Colonic mucosa (tissue), 4 donors: ENCODE measurements around the gene SLC25A27. TPM values are rescaled to one million over a fixed set of nuclear protein-coding genes. Genes with fewer than 3 reads are reported as not detected.

ENCODE experiments used
- DNase-seq: peaks from one replicate; pipeline ENCODE4 v3.0.0-alpha.2; 2020
- H3K27ac ChIP-seq: fragments of 200-600 bp; one replicate; pipeline ENCODE4 v1.8.0; 2021
- H3K27me3 ChIP-seq: fragments of 200-600 bp; one replicate; pipeline ENCODE4 v1.8.0; 2021
- H3K36me3 ChIP-seq: fragments of 200-600 bp; one replicate; pipeline ENCODE4 v1.8.0; 2021
- H3K4me1 ChIP-seq: fragments of 200-600 bp; one replicate; pipeline ENCODE4 v1.8.0; 2021; ENCODE audit warnings: mild to moderate bottlenecking
- H3K4me3 ChIP-seq: fragments of 200-600 bp; one replicate; pipeline ENCODE4 v1.8.0; 2021
- H3K9ac ChIP-seq, 2 donors: one replicate each; pipeline ENCODE4 v1.7.0; 2013; ENCODE audit warnings: control low read depth in 2 of 2, low read depth in 2 of 2, low read length in 2 of 2
- H3K9me3 ChIP-seq: fragments of 200-600 bp; one replicate; pipeline ENCODE4 v1.8.0; 2021
- intact Hi-C: fragments of 100-400 bp; cut with DNase I; formaldehyde crosslinking; loops from one replicate; pipeline ENCODE4 v1.14.1; 2022
- total RNA-seq, 2 donors: library from RNA; stranded (reverse); fragmentation: NEBNext Ultra II Directional in 1 of 2; extraction: Animal tissue kit (Norgen Biotek cat#: 25700) in 1 of 2; gene quantifications; one replicate each; pipeline ENCODE4 v1.2.1, GENCODE V29; 2021
- TF ChIP-seq, protein P1 (sequence below): fragments of 200-600 bp; IDR thresholded peaks from one replicate; pipeline ENCODE4 v1.8.0; 2022; ENCODE audit warnings: antibody characterized with exemption, mild to moderate bottlenecking
- donor health status: healthy.
- donor health status: DM: no; HTN: no; CAD: no.
- donor health status: DM: no; HTN: no; CAD: no.

Gene SLC25A27
- total RNA-seq, 2 donors from 2014 or later, result 7.1 to 7.6 TPM

GRCh38 chr6:46690911-46691451 lies 38.2 kb downstream of the SLC25A27 start:
- Histone ChIP-seq H3K4me3 (no peak overlapping the region), H3K27me3 (no peaks in the 10 kb centered on the region), H3K27ac (no peak overlapping the region), H3K9ac (no peak overlapping the region), H3K9me3 (no peaks in the 10 kb centered on the region), H3K36me3 (no peaks in the 10 kb centered on the region), H3K4me1 (no peaks in the 10 kb centered on the region)
- no peak for DNase-seq
- intact Hi-C loops, result no loop called here
- TF ChIP-seq, protein P1, sequence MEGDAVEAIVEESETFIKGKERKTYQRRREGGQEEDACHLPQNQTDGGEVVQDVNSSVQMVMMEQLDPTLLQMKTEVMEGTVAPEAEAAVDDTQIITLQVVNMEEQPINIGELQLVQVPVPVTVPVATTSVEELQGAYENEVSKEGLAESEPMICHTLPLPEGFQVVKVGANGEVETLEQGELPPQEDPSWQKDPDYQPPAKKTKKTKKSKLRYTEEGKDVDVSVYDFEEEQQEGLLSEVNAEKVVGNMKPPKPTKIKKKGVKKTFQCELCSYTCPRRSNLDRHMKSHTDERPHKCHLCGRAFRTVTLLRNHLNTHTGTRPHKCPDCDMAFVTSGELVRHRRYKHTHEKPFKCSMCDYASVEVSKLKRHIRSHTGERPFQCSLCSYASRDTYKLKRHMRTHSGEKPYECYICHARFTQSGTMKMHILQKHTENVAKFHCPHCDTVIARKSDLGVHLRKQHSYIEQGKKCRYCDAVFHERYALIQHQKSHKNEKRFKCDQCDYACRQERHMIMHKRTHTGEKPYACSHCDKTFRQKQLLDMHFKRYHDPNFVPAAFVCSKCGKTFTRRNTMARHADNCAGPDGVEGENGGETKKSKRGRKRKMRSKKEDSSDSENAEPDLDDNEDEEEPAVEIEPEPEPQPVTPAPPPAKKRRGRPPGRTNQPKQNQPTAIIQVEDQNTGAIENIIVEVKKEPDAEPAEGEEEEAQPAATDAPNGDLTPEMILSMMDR, result no peak

GRCh38 chr6:46699970-46700369 lies 47.2 kb downstream of the SLC25A27 start:
- Histone ChIP-seq H3K9me3 (no peaks in the 10 kb centered on the region), H3K4me1 (no peaks in the 10 kb centered on the region), H3K36me3 (no peaks in the 10 kb centered on the region), H3K27me3 (no peaks in the 10 kb centered on the region), H3K4me3 (no peak overlapping the region), H3K27ac (no peak overlapping the region), H3K9ac (no peak overlapping the region)
- TF ChIP-seq, protein P1, result no peak
- intact Hi-C loops, result no loop called here
- no peak for DNase-seq

GRCh38 chr6:46704562-46704961 lies 51.8 kb downstream of the SLC25A27 start:
- no peak overlapping the region for H3K27ac ChIP-seq
- H3K9me3 ChIP-seq, result no peaks in the 10 kb centered on the region
- intact Hi-C loops, result no loop called here
- no peak overlapping the region for H3K9ac ChIP-seq
- TF ChIP-seq, protein P1, result no peak
- no peak overlapping the region for H3K4me3 ChIP-seq
- no peaks in the 10 kb centered on the region for H3K36me3 ChIP-seq
- DNase-seq, result no peak
- H3K4me1 ChIP-seq, result no peaks in the 10 kb centered on the region
- no peaks in the 10 kb centered on the region for H3K27me3 ChIP-seq

DNA sequence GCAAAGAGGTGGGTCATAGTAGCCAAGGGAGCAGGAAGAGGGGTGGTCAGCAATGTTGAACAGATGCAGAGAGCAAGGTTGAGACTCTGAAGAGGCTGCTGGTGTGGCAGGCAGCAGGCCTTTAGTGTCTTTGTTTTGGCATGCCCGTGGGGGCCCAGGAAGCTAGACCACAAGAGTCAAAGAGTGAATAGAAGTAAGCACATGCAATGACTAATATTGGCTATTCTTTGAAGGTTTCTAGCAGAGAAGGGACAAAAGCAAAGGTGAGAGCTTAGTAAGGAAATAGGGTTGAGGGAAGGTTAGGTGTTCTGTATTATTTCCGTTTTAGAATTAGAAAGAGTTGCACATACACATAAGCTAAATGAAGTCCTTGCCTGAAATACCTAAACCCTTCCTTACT lies 53.7 kb downstream of the SLC25A27 start:
- Histone ChIP-seq H3K9me3 (no peaks in the 10 kb centered on the region), H3K27me3 (no peaks in the 10 kb centered on the region), H3K36me3 (no peaks in the 10 kb centered on the region), H3K9ac (no peak overlapping the region), H3K4me1 (no peaks in the 10 kb centered on the region), H3K27ac (no peak overlapping the region), H3K4me3 (no peak overlapping the region)
- intact Hi-C loops, result no loop called here
- DNase-seq, result no peak
- TF ChIP-seq, protein P1, result no peak

GRCh38 chr6:46711491-46711890 lies 58.7 kb downstream of the SLC25A27 start:
- intact Hi-C loops, result no loop called here
- TF ChIP-seq, protein P1, result no peak
- DNase-seq, result no peak

More at GRCh38 chr6:46711491-46711890, 58.7 kb downstream of the SLC25A27 start:
- no peak overlapping the region for H3K27ac ChIP-seq
- no peaks in the 10 kb centered on the region for H3K4me1 ChIP-seq
- H3K36me3 ChIP-seq, result no peaks in the 10 kb centered on the region
- no peaks in the 10 kb centered on the region for H3K27me3 ChIP-seq
- no peaks in the 10 kb centered on the region for H3K9me3 ChIP-seq
- no peak overlapping the region for H3K9ac ChIP-seq
- H3K4me3 ChIP-seq, result no peak overlapping the region
